Ovary (tissue), 9 donors: ENCODE results near the gene SLITRK3. TPM values are rescaled to one million over a fixed set of nuclear protein-coding genes. Genes with fewer than 3 reads are reported as not detected.

Source experiments
- DNase-seq, 5 donors: peaks; one replicate each; pipeline ENCODE4 v3.0.0-alpha.2; 2019 to 2020
- H3K27ac ChIP-seq, 2 donors: fragments of 200-600 bp; one replicate each; pipeline versions ENCODE4 v1.5.1 to v1.8.0; 2019 to 2022
- H3K27me3 ChIP-seq: fragments of 200-600 bp; one replicate; pipeline ENCODE4 v1.8.0; 2022
- H3K36me3 ChIP-seq: fragments of 200-600 bp; sonication (generic); one replicate; pipeline ENCODE4 v1.5.1; 2019
- H3K4me1 ChIP-seq: one replicate; pipeline ENCODE4 v1.8.1; 2013; ENCODE audit warnings: mild to moderate bottlenecking, moderate library complexity; ENCODE audit not compliant: insufficient read depth
- H3K4me3 ChIP-seq: fragments of 200-600 bp; sonication (generic); one replicate; pipeline ENCODE4 v1.5.1; 2017
- H3K9me3 ChIP-seq, 2 donors: fragments of 200-600 bp in 1 of 2; sonication (generic) in 1 of 2; one replicate each; pipeline versions ENCODE4 v1.5.1 to v1.8.1; 2013 to 2019; ENCODE audit warnings: mild to moderate bottlenecking in 1 of 2, moderate library complexity in 1 of 2
- EP300 ChIP-seq: sonication (generic); formaldehyde crosslinking; IDR thresholded peaks from one replicate; pipeline ENCODE4 v1.6.1; 2017; ENCODE audit warnings: antibody characterized with exemption
- POLR2A ChIP-seq: fragments of 450-650 bp; IDR thresholded peaks from one replicate; pipeline ENCODE4 v1.6.1; 2017; ENCODE audit warnings: antibody characterized with exemption, mild to moderate bottlenecking, moderate library complexity
- WGBS, 3 donors: extraction: QIAGEN DNeasy Blood & Tissue Kit in 1 of 3; methylation state at CpG; one replicate each; pipeline versions ENCODE4 v1.1.5 to v1.1.7; 2013 to 2017; 5-methylcytosine and 5-hydroxymethylcytosine counted together
- intact Hi-C, 4 donors: fragments of 100-400 bp; cut with DNase I; formaldehyde crosslinking; loops; one replicate each; pipeline versions ENCODE4 v1.11.0 to v1.15.1; 2022 to 2023
- polyA plus RNA-seq, 2 donors: library from polyadenylated mRNA; stranded (reverse); fragments of 200-250 nt in 1 of 2; fragments of 350-450 nt in 1 of 2; fragmentation: Illumina TruSeq in 1 of 2; extraction: RNeasy Lipid Tissue Mini Kit (QIAGEN cat#74804) in 1 of 2; gene quantifications; one replicate each; pipeline ENCODE4 v1.2.3, GENCODE V29; 2013 to 2014
- total RNA-seq, 7 donors: library from RNA; depleted of rRNA in 2 of 7; stranded (reverse); fragments of >200 nt in 2 of 7; fragmentation: NEBNext Ultra II Directional in 3 of 7; extraction: Animal tissue kit (Norgen Biotek cat#: 25700) in 3 of 7; gene quantifications; one replicate each; pipeline versions ENCODE4 v1.1.0 to v1.2.4, GENCODE V29; 2016 to 2023
- TF ChIP-seq, protein P1 (sequence below), 3 donors: fragments of 450-650 bp in 2 of 3; fragments of 200-600 bp in 1 of 3; IDR thresholded peaks; one replicate each; pipeline versions ENCODE4 v1.5.1 to v1.8.0; 2016 to 2022; ENCODE audit warnings: antibody characterized with exemption in 3 of 3, mild to moderate bottlenecking in 1 of 3
- donor health status: DM: no; HTN: no; CAD: no; lungs with moderate emphysema.
- donor health status: DM: no; HTN: no; CAD: no.
- donor health status: Bipolar disorder and iron deficiency.
- donor health status: DM: yes; HTN: yes; CAD: no.
- donor health status: DM: no; HTN: no; CAD: no.
- donor health status: DM: yes; HTN: yes; CAD: no.

Gene SLITRK3
- total and polyA plus RNA-seq, 9 donors, result 0.05 to 7.6 (median 0.71) TPM; not detected in 1

- intact Hi-C loops, result no loop called here
Observed at GRCh38 chr3:165162883-165163282, 33.3 kb downstream of the SLITRK3 start.

GRCh38 chr3:165159760-165160421 is 36.3 kb downstream of the SLITRK3 start:
- no peak for DNase-seq
- intact Hi-C loops, result no loop called here
- H3K4me1 ChIP-seq, result no peaks in the 10 kb centered on the region
- no peaks in the 10 kb centered on the region for H3K27me3 ChIP-seq
- H3K9me3 ChIP-seq, result no peaks in the 10 kb centered on the region
- H3K4me3 ChIP-seq, result no peak overlapping the region
- TF ChIP-seq, protein P1, sequence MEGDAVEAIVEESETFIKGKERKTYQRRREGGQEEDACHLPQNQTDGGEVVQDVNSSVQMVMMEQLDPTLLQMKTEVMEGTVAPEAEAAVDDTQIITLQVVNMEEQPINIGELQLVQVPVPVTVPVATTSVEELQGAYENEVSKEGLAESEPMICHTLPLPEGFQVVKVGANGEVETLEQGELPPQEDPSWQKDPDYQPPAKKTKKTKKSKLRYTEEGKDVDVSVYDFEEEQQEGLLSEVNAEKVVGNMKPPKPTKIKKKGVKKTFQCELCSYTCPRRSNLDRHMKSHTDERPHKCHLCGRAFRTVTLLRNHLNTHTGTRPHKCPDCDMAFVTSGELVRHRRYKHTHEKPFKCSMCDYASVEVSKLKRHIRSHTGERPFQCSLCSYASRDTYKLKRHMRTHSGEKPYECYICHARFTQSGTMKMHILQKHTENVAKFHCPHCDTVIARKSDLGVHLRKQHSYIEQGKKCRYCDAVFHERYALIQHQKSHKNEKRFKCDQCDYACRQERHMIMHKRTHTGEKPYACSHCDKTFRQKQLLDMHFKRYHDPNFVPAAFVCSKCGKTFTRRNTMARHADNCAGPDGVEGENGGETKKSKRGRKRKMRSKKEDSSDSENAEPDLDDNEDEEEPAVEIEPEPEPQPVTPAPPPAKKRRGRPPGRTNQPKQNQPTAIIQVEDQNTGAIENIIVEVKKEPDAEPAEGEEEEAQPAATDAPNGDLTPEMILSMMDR (IDR thresholded peaks at IDR 0.05), result no peak
- TF ChIP-seq EP300 (no peak), POLR2A (no peak)
- H3K36me3 ChIP-seq, result no peaks in the 10 kb centered on the region
- no peak overlapping the region for H3K27ac ChIP-seq
- WGBS, 3 donors, result 4 to 13% (median 4%) methylated on average over 1 of the region's 1 CpG

More at GRCh38 chr3:165162883-165163282, 33.3 kb downstream of the SLITRK3 start:
- Histone ChIP-seq H3K4me3 (no peak overlapping the region), H3K27ac (no peak overlapping the region), H3K4me1 (no peaks in the 10 kb centered on the region), H3K27me3 (no peaks in the 10 kb centered on the region), H3K9me3 (no peaks in the 10 kb centered on the region), H3K36me3 (no peaks in the 10 kb centered on the region)
- TF ChIP-seq POLR2A, result no peak
- TF ChIP-seq EP300, result no peak
- TF ChIP-seq, protein P1 (IDR thresholded peaks at IDR 0.05), result no peak
- WGBS, 3 donors, result 0 to 96% (median 92%) methylated on average over 1 of the region's 1 CpG
- DNase-seq, result no peak

DNA sequence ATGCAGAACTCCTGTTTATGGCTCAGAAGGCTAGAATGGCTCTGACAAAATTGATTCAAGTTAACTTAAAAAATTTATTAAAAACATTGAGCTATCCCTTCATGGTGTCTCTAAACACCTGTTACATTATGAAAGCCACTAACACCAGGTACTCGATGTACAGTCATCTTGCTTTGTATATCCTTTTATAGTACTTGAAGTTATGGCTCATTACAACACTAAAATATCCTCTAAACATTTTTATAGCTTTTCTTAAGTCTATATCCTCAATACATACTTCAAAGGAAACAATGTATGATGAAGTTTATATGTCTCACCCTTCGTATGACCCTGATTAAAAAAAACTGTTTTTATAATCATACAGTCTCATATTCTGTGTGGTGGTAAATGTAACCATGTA is 38.2 kb downstream of the SLITRK3 start:
- H3K9me3 ChIP-seq, result no peaks in the 10 kb centered on the region
- intact Hi-C loops, result no loop called here
- 91 to 92% (median 92%) methylated on average over 2 of the region's 2 CpGs for WGBS, 3 donors

DNA sequence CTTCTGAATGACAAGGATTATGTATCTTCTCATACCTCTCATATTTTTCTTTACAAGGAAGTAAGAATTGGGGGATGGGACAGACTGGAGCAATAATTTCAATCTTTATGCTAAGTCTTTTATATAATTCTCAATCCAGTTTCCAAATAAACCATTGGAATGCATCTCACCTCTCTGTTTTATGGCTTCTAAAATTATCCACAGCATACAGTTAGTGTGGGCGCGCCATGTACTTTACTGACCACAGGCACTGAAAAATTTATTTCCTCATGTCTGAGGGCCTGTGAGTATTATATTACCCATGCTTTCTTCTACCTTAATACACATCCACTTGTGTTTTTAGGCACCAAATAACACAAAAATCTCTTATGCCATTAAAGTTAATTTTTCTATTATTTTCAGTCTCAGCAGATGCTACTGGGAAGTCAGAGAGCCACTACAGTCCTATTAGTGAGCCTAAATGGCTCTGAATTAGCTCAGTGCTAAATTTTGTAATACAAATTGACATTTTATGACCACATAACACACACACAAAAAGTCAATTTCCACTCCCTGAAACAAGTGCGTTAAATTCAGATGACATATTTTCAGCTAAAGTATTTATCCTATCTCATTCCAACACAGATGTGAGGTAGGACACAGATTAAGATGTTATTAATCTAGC is 39.3 kb downstream of the SLITRK3 start:
- TF ChIP-seq, protein P1 (IDR thresholded peaks at IDR 0.05), result no peak
- TF ChIP-seq POLR2A (no peak), EP300 (no peak)
- Histone ChIP-seq H3K4me1 (no peaks in the 10 kb centered on the region), H3K27ac (no peak overlapping the region), H3K9me3 (no peaks in the 10 kb centered on the region), H3K36me3 (no peaks in the 10 kb centered on the region), H3K4me3 (no peak overlapping the region), H3K27me3 (no peaks in the 10 kb centered on the region)
- intact Hi-C loops, result no loop called here
- WGBS, 3 donors, result 89 to 95% (median 93%) methylated on average over 3 of the region's 3 CpGs
- DNase-seq, result no peak

More for the DNA sequence above, 38.2 kb downstream of the SLITRK3 start:
- Histone ChIP-seq H3K4me1 (no peaks in the 10 kb centered on the region), H3K27me3 (no peaks in the 10 kb centered on the region), H3K4me3 (no peak overlapping the region), H3K36me3 (no peaks in the 10 kb centered on the region), H3K27ac (no peak overlapping the region)
- no peak for DNase-seq
- TF ChIP-seq EP300, result no peak

- DNase-seq, result no peak
- Histone ChIP-seq H3K9me3 (no peaks in the 10 kb centered on the region), H3K27me3 (no peaks in the 10 kb centered on the region), H3K4me1 (no peaks in the 10 kb centered on the region), H3K4me3 (no peak overlapping the region), H3K27ac (no peak overlapping the region), H3K36me3 (no peaks in the 10 kb centered on the region)
- 90 to 95% (median 91%) methylated on average over 4 of the region's 4 CpGs for WGBS, 3 donors
- TF ChIP-seq, protein P1 (IDR thresholded peaks at IDR 0.05), result no peak
- no peak for TF ChIP-seq POLR2A
- TF ChIP-seq EP300, result no peak
- intact Hi-C loops, result no loop called here
Observed at GRCh38 chr3:165148876-165149441, 47.2 kb downstream of the SLITRK3 start.
